ENCODE results near the gene USP32.
A peak's percentile ranks its signal among the peaks of the same experiment; 100 is the strongest.
"Not testable (repeated sequence)": the region's sequence is repeated elsewhere in the genome, so short reads cannot be mapped to it uniquely, and the experiment has no call there.

The USP32 gene

GRCh38 chr17:60293580-60294335, 98.2 kb downstream of the USP32 start:
- DNase-seq = no peak

- DNase-seq = no peak
Observed at GRCh38 chr17:60292697-60293096, 99.2 kb downstream of the USP32 start.

- DNase-seq = no peak
Observed at GRCh38 chr17:60284709-60285108, 107.2 kb downstream of the USP32 start.

- no peak for DNase-seq
Observed at GRCh38 chr17:60283816-60284215, 108.1 kb downstream of the USP32 start.

- DNase-seq = no peak
Observed at GRCh38 chr17:60280673-60281072, 111.3 kb downstream of the USP32 start.

- DNase-seq = no peak
Observed at GRCh38 chr17:60278237-60278636, 113.7 kb downstream of the USP32 start.

GRCh38 chr17:60277258-60277657, 114.7 kb downstream of the USP32 start:
- DNase-seq = no peak

GRCh38 chr17:60269417-60269816, 122.5 kb downstream of the USP32 start:
- DNase-seq = no peak

GRCh38 chr17:60260540-60260939, 131.4 kb downstream of the USP32 start:
- DNase-seq = no peak

- DNase-seq = no peak
Observed at GRCh38 chr17:60258313-60258712, 133.6 kb downstream of the USP32 start.

- no peak for DNase-seq
Observed at GRCh38 chr17:60256174-60256573, 135.8 kb downstream of the USP32 start.

GRCh38 chr17:60253048-60253447, 138.9 kb downstream of the USP32 start:
- no peak for DNase-seq

GRCh38 chr17:60252459-60252858, 139.5 kb downstream of the USP32 start:
- DNase-seq = no peak

- DNase-seq = peak in 1 of 14 donors; percentile 2
Observed at GRCh38 chr17:60249290-60249826, 142.6 kb downstream of the USP32 start.

- peak in 1 of 14 donors; percentile 15 for DNase-seq
Observed at GRCh38 chr17:60248618-60249289, 143.2 kb downstream of the USP32 start.

GRCh38 chr17:60247836-60248461, 144.0 kb downstream of the USP32 start:
- DNase-seq = no peak

GRCh38 chr17:60244656-60245055, 147.3 kb downstream of the USP32 start:
- no peak for DNase-seq

- no peak for DNase-seq
Observed at GRCh38 chr17:60240290-60240689, 151.6 kb downstream of the USP32 start.

- no peak for DNase-seq
Observed at GRCh38 chr17:60231691-60232090, 160.2 kb downstream of the USP32 start.

- DNase-seq = peak in 4 of 14 donors; percentile 2 to 32 (median 8)
Observed at GRCh38 chr17:60231234-60231633, 160.7 kb downstream of the USP32 start.

GRCh38 chr17:60230358-60230757, 161.6 kb downstream of the USP32 start:
- no peak for DNase-seq

GRCh38 chr17:60229188-60229802, 162.6 kb downstream of the USP32 start:
- peak in 1 of 14 donors; percentile 0 for DNase-seq

GRCh38 chr17:60227276-60227675, 164.7 kb downstream of the USP32 start:
- DNase-seq = not testable (repeated sequence)
